Thyroid gland (tissue), 4 donors: Measurements from ENCODE around the gene CTNS.

Experiments used
- CTCF ChIP-seq, 6 experiments: fragments of 200-600 bp in 3 of 6; fragments of 450-650 bp in 3 of 6; sonication (generic) in 3 of 6; IDR thresholded peaks; one replicate each; pipeline ENCODE4 v1.5.1; 2016 to 2019; ENCODE audit warnings: antibody characterized with exemption in 6 of 6, mild to moderate bottlenecking in 2 of 6, inconsistent platforms in 1 of 6, moderate library complexity in 1 of 6
- POLR2A ChIP-seq, 2 donors: fragments of 450-650 bp; IDR thresholded peaks; one replicate each; pipeline ENCODE4 v1.6.1; 2017; ENCODE audit warnings: antibody characterized with exemption in 2 of 2, mild to moderate bottlenecking in 2 of 2, moderate library complexity in 1 of 2

GRCh38 chr17:3685174-3685573 lies 48.6 kb downstream of the CTNS start:
- TF ChIP-seq CTCF (IDR thresholded peaks at IDR 0.05) (no peak), POLR2A (IDR thresholded peaks at IDR 0.05) (no peak)
